ENCODE measurements around the gene PTGR1.
A peak's percentile ranks its signal among the peaks of the same experiment; 100 is the strongest.

The PTGR1 gene

DNA sequence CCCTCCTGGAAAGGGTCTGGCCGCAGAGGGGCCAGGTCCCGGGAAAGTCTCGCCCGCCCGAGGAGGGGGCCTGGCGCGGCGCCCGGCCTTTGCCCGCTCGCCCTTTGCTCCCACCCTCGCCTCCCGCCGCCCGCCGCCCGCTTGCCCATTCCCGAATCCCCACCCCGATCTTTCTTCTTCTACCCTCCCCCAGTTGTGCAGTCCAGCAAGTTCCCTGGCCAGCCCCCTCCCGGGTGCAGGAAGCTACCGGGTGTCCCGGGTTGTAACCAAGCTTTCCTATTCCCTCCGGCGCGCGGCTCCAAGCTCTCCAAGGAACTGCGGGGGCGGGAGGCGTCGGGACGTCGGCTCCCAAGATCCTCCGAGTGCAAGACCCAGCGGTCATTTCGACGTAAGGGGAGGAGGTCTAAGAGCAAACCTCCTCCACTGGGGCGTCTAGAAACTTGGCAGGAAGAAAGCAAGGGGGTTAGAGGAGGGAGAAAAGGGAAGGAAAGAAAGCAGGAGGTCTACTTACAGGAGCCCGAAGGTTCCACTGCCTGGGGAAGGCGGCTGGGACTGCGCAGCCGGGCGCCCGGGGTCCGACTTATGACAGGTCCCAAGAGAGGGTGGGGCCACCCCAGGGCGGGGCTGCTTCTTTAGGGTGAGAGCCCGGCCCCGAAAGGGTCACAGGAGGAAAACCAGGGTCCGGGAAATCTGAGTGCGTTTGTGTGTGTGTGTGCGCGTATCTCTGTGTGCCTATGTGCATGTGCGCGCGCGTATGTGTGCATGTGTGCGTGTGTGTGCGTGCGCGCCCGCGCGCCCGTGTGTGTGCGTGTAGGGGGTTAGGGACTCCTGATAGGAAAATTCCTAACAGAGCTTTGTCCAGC lies at the start of gene PTGR1:
PTGR1 (minus strand) TSS at position 556 of the 863 bp plus-strand sequence. CDS start 2,225 bp downstream, outside the sequence.
- Mint-ChIP-seq H3K9me3 (no peaks in the 10 kb centered on the region), H3K4me1 (peaks cover 15% of the 10 kb centered on the region), H3K4me3 (peak within 1 kb of the TSS; percentile 84), H3K27me3 (peaks cover 18% of the 10 kb centered on the region), H3K27ac (no peak within 1 kb of the TSS), H3K36me3 (no peaks in the 10 kb centered on the region)
- DNase-seq (ENCODE audit: low spot score in 2 of 2) (peak; percentile 11 to 17), ATAC-seq (ENCODE audit: low read depth) (peak; percentile 32)

DNA sequence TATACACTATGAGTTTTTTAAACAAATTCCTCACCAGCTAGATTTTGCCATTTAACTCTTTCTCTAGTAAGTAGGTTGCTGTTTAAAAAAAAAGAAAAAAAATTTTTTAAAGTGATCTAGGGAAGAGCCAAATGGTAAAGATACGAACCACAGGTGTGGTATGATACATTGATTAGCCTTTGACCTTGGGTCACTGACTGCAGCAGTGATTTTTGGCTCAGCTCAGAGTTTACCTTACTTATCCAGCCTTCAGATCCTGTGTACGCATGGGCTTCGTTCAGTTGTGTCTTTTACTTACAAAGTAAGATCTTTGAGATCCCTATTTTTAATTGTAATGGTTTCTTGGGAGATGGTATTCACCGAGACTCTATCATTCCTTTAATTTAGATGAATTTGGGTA lies 49.6 kb upstream of the PTGR1 start:
- Mint-ChIP-seq H3K4me3 (no peak overlapping the region), H3K27me3 (no peaks in the 10 kb centered on the region), H3K27ac (no peak overlapping the region), H3K4me1 (no peaks in the 10 kb centered on the region), H3K9me3 (no peaks in the 10 kb centered on the region), H3K36me3 (peaks cover 13% of the 10 kb centered on the region)
- ATAC-seq (ENCODE audit: low read depth) (no peak), DNase-seq (ENCODE audit: low spot score in 2 of 2) (no peak)

DNA sequence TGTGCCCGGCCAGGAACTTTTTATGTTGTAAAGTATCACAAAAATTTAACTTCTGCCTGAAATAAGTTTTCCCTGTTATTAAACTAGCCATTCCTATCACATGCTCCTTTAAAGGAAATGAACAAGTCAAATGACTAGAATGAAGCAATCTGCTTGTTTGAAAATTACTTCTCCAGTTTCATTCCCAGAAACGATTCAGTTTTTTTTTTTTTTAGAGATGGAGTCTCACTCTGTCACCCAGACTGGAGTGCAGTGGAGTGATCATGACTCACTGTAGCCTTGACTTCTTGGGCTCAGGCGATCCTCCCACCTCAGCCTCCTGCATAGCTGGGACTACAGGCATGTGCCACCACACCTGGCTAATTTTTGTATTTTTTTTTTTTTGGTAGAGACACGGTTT lies 48.6 kb upstream of the PTGR1 start:
- Mint-ChIP-seq H3K4me3 (no peak overlapping the region), H3K27ac (no peak overlapping the region), H3K4me1 (no peaks in the 10 kb centered on the region), H3K27me3 (no peaks in the 10 kb centered on the region), H3K9me3 (no peaks in the 10 kb centered on the region), H3K36me3 (peaks cover 13% of the 10 kb centered on the region)
- ATAC-seq (ENCODE audit: low read depth) (no peak), DNase-seq (ENCODE audit: low spot score in 2 of 2) (no peak)

DNA sequence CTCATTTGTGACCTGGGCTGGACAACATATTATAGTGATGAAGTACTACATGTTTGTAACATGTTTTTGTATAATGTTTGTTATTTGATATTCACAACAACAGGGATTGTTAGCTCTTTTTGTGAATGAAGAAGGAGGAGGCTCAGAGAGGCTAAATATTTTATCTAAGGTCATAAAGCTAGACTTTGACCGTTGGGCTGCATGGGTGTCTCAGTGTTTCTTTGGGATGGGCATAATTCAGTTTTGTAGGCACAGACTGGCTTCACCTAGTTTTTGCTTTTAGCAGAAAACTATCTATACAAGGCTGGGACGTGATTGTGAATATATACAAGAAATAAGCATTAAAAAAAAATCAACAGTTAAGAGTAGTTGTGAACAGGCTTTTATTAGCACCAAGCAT lies 47.0 kb upstream of the PTGR1 start:
- peaks cover 12% of the 10 kb centered on the region for H3K36me3 Mint-ChIP-seq
- ATAC-seq (ENCODE audit: low read depth): no peak
- H3K27ac Mint-ChIP-seq: no peak overlapping the region

DNA sequence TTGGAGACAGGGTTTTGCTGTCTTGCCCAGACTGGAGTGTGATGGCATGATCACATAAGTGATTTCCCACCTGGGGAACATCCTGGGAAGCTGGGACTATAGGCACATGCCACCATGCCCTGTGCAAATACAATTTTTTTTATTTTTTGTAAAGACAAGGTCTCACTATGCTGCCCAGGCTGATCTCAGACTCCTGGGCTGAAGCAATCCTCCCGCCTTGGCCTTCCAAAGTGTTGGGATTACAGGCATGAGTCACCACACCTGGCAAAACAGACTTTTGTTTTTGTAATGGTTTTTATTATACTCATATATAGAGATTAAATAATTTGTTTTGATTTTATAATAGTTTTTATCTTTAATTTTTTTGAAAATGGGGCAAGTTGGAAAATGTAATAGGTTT lies 46.4 kb upstream of the PTGR1 start:
- peaks cover 12% of the 10 kb centered on the region for H3K36me3 Mint-ChIP-seq
- no peaks in the 10 kb centered on the region for H3K9me3 Mint-ChIP-seq
- no peaks in the 10 kb centered on the region for H3K4me1 Mint-ChIP-seq
- DNase-seq (ENCODE audit: low spot score in 2 of 2): no peak
- no peaks in the 10 kb centered on the region for H3K27me3 Mint-ChIP-seq
- H3K27ac Mint-ChIP-seq: no peak overlapping the region
- H3K4me3 Mint-ChIP-seq: no peak overlapping the region
- ATAC-seq (ENCODE audit: low read depth): no peak

More for the DNA sequence above, 47.0 kb upstream of the PTGR1 start:
- H3K9me3 Mint-ChIP-seq: no peaks in the 10 kb centered on the region
- DNase-seq (ENCODE audit: low spot score in 2 of 2): no peak
- no peak overlapping the region for H3K4me3 Mint-ChIP-seq
- H3K27me3 Mint-ChIP-seq: no peaks in the 10 kb centered on the region
- no peaks in the 10 kb centered on the region for H3K4me1 Mint-ChIP-seq

DNA sequence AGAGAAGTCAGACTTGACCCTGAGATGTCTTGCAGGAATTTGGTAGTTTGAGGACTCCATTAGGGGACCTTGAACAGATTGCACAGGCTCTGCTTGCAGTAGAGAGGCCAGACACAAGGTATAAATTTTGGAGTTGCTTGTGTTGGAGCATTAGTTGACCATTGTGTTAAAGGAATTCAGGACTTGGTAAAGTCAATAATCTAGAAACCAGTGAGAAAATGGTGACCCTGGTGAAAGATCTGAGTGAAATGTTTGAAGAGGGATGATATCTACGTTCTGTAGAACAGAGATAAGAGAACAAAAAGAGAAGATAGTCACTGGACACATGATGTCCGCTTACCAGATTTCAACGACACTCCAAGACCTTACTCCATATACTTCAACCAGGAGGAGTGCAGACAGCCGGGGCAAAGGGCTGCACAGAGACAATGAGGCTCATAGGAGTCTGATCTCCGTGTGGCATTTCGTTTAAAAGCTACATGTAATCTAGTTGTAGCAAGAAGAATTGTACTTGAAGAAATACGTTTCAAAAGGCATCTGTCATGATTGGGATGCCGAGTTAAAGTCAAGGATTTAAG lies 44.8 kb upstream of the PTGR1 start:
- H3K36me3 Mint-ChIP-seq: peaks cover 8% of the 10 kb centered on the region
- no peaks in the 10 kb centered on the region for H3K9me3 Mint-ChIP-seq
- no peaks in the 10 kb centered on the region for H3K4me1 Mint-ChIP-seq
- ATAC-seq (ENCODE audit: low read depth) (no peak), DNase-seq (ENCODE audit: low spot score in 2 of 2) (no peak)
- no peak overlapping the region for H3K4me3 Mint-ChIP-seq
- no peak overlapping the region for H3K27ac Mint-ChIP-seq
- no peaks in the 10 kb centered on the region for H3K27me3 Mint-ChIP-seq

DNA sequence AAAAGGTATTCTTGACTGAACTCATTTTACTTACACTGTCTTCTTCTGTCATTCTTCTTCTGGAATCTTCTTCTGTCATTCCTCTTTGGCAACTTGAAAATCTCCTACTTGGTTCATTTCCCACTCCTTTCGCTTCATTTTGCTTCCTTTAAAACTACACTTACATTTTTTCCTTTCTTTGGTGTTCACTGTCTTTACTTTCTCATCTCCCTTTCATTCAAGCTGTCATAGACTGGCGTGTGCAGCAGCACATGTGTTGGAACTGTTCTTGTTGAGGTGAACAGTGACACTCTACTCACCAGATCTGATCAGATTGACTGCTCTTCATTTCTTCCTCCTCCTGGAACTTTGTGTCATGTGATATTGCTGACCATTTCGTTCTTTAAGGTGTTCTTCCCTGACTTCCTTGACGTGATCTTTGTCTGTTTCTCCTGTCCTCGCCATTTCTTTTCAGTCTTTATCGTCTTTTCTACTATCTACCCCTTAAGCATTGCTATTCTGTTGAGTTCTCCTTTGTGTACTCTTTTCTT lies 38.0 kb upstream of the PTGR1 start:
- no peak overlapping the region for H3K4me3 Mint-ChIP-seq
- H3K27ac Mint-ChIP-seq: no peak overlapping the region
- peaks cover 2% of the 10 kb centered on the region for H3K36me3 Mint-ChIP-seq
- ATAC-seq (ENCODE audit: low read depth) (no peak), DNase-seq (ENCODE audit: low spot score in 2 of 2) (no peak)
- no peaks in the 10 kb centered on the region for H3K27me3 Mint-ChIP-seq
- peaks cover 12% of the 10 kb centered on the region for H3K4me1 Mint-ChIP-seq
- H3K9me3 Mint-ChIP-seq: no peaks in the 10 kb centered on the region

DNA sequence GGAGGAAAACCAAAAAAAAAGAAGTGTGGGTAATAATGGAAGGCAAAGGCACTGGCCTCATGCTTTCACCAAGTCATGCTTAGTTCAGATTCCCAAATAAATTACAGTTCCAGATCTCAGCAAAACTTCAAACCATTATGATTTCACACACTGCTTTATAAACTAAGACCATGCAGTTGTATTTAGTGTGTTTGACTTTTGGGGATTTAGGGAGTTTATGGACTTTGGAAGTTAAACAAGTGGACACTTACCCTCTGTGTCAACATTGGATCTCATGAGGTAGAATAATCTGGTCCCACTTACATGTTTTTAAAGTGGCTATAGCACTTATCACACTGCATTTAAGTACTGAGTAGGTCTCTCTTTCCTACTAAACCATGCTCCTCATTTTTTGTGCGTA lies 35.4 kb upstream of the PTGR1 start:
- no peaks in the 10 kb centered on the region for H3K27me3 Mint-ChIP-seq
- no peaks in the 10 kb centered on the region for H3K9me3 Mint-ChIP-seq
- H3K27ac Mint-ChIP-seq: no peak overlapping the region
- ATAC-seq (ENCODE audit: low read depth) (no peak), DNase-seq (ENCODE audit: low spot score in 2 of 2) (no peak)
- H3K4me3 Mint-ChIP-seq: no peak overlapping the region
- peaks cover 2% of the 10 kb centered on the region for H3K36me3 Mint-ChIP-seq
- peaks cover 21% of the 10 kb centered on the region for H3K4me1 Mint-ChIP-seq

DNA sequence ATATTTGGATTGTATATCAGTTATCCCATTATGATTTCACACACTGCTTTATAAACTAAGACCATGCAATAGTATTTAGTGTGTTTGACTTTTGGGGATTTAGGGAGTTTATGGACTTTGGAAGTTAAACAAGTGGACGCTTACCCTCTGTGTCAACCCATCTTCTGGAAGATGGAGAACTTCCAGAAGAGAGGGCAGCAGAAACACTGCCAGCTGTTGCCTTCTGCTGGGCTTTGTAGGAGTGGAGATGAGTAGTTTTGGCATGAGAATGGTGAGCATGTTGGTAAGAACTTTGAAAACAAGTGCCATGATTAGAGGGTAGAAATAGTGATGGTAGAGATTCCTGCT lies 33.9 kb upstream of the PTGR1 start:
- Mint-ChIP-seq H3K4me3 (no peak overlapping the region), H3K27me3 (peaks cover 1% of the 10 kb centered on the region), H3K4me1 (peaks cover 21% of the 10 kb centered on the region), H3K36me3 (peaks cover 2% of the 10 kb centered on the region), H3K9me3 (no peaks in the 10 kb centered on the region), H3K27ac (no peak overlapping the region)
- DNase-seq (ENCODE audit: low spot score in 2 of 2) (no peak), ATAC-seq (ENCODE audit: low read depth) (no peak)

DNA sequence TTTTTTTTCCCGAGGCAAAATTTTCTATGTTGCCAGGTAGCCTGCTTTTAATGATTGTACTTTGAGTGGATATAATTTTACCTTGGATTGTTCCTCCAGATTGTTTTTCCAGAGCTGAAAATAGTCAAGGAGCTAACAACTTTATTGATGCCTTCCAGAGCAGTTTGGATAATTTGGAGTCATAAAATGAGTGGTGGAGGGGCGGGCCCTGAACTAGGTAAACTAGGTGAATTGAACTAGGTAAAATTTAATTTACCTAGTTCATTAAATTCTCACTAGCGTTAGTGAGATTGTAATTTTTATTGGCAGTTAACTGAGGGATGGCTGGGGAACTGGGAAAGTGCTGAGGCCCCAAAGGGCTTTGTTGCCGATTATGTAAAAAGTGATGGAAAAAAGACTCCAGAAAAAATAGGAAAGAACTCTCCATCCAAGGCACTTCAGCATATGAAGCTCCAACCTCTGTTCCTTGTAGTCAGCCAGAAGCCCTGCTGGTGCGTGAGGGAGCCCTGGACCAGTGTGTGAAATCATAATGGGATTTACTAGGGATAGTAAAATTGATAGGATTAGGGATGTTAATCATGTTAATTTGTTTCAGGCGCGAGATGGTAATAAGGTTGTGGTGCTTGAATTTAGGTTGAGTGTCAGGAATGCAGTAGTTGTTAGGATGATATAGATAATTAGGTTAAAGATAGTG lies 33.4 kb upstream of the PTGR1 start:
- Mint-ChIP-seq H3K36me3 (peaks cover 2% of the 10 kb centered on the region), H3K9me3 (no peaks in the 10 kb centered on the region), H3K27me3 (peaks cover 1% of the 10 kb centered on the region), H3K4me3 (no peak overlapping the region), H3K4me1 (peaks cover 21% of the 10 kb centered on the region), H3K27ac (no peak overlapping the region)
- DNase-seq (ENCODE audit: low spot score in 2 of 2) (no peak), ATAC-seq (ENCODE audit: low read depth) (no peak)

DNA sequence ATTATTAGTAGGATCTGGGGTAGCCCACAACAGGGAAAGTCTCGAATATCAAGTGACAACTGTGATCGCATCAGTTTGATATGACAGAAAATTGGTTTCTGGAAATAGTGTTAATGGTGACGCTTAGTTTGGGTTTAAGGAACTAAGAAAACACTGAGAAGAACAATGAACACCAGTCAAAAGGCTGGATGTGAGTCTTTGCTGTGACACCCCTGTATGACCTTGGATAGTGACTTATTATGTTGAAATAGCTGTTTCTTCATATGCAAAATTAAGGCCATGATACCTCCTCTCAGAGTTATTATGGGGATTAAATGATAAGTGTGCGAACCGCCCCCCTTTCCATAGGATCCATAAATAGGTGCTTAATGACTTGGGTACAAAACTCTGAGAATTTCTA lies 32.6 kb upstream of the PTGR1 start:
- ATAC-seq (ENCODE audit: low read depth): no peak
- no peak for DNase-seq (ENCODE audit: low spot score in 2 of 2)
- Mint-ChIP-seq H3K9me3 (no peaks in the 10 kb centered on the region), H3K4me3 (peak overlapping the region; percentile 98), H3K27me3 (peaks cover 1% of the 10 kb centered on the region), H3K27ac (peak overlapping the region; percentile 80), H3K36me3 (peaks cover 2% of the 10 kb centered on the region), H3K4me1 (peaks cover 21% of the 10 kb centered on the region)

DNA sequence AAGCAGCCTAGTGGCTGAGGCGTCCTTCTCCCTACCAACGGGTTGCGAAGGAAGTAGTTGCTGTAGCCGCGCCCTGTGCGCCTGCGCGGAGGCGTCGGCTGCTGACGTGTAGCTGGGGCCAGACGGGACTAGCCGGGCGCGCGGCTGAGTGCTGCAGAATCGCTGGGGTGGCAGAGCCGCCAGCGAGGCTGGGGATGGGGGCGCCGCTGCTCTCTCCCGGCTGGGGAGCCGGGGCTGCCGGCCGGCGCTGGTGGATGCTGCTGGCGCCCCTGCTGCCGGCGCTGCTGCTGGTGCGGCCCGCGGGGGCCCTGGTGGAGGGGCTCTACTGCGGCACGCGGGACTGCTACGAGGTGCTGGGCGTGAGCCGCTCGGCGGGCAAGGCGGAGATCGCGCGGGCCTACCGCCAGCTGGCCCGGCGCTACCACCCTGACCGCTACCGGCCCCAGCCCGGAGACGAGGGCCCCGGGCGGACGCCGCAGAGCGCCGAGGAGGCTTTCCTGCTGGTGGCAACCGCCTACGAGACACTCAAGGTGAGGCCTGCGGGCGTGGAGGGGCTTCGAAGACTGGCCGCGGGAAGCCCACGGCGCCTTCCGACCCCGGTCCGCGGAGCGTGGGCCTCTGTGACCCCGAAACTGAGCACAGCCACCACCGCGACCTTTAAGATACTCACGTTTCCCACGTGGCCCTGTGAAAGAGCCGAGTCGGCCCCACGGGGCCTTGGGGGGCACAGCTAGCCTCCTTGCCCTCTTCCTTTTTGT lies 31.9 kb upstream of the PTGR1 start, which contains the start of gene DNAJC25:
DNAJC25 (plus strand) TSS at position 121 of the 758 bp plus-strand sequence; CDS start at position 195, 74 bp downstream.
- peak; percentile 93 to 95 for DNase-seq (ENCODE audit: low spot score in 2 of 2)
- peaks cover 21% of the 10 kb centered on the region for H3K4me1 Mint-ChIP-seq
- H3K4me3 Mint-ChIP-seq: peak within 1 kb of the TSS; percentile 98
- H3K27ac Mint-ChIP-seq: peak within 1 kb of the TSS; percentile 95
- H3K27me3 Mint-ChIP-seq: peaks cover 1% of the 10 kb centered on the region
- H3K36me3 Mint-ChIP-seq: peaks cover 2% of the 10 kb centered on the region
- no peaks in the 10 kb centered on the region for H3K9me3 Mint-ChIP-seq
- ATAC-seq (ENCODE audit: low read depth): peak; percentile 96

DNA sequence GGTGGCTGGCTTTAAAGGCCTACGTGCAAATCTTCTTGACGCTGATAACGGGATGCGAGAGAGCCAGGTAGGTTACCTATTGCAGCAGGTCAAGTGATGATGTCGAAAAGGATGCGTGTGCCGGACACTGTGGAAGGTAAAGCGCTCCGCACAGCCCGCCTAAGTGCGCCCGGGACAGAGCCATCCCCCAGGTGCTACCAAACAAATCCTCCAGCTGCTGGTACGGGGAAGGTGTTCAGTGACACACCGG lies 31.4 kb upstream of the PTGR1 start:
- DNase-seq (ENCODE audit: low spot score in 2 of 2) (no peak), ATAC-seq (ENCODE audit: low read depth) (no peak)
- Mint-ChIP-seq H3K4me1 (peaks cover 21% of the 10 kb centered on the region), H3K9me3 (no peaks in the 10 kb centered on the region), H3K4me3 (peak overlapping the region; percentile 98), H3K27ac (peak overlapping the region; percentile 95), H3K36me3 (peaks cover 2% of the 10 kb centered on the region), H3K27me3 (peaks cover 1% of the 10 kb centered on the region)

Measured in memory B cell (primary cell).